GM18508 (cell line): ENCODE data around the gene MUC5B.
"Not testable (repeated sequence)": the region's sequence is repeated elsewhere in the genome, so short reads cannot be mapped to it uniquely, and the experiment has no call there.

ENCODE experiments used
- ATAC-seq: cut with Tn5 transposase; IDR thresholded peaks from one replicate; pipeline ENCODE4 v1.9.1; 2021; ENCODE audit warnings: moderate number of reproducible peaks; ENCODE audit not compliant: insufficient read depth, unreplicated experiment

The MUC5B gene, protein sequence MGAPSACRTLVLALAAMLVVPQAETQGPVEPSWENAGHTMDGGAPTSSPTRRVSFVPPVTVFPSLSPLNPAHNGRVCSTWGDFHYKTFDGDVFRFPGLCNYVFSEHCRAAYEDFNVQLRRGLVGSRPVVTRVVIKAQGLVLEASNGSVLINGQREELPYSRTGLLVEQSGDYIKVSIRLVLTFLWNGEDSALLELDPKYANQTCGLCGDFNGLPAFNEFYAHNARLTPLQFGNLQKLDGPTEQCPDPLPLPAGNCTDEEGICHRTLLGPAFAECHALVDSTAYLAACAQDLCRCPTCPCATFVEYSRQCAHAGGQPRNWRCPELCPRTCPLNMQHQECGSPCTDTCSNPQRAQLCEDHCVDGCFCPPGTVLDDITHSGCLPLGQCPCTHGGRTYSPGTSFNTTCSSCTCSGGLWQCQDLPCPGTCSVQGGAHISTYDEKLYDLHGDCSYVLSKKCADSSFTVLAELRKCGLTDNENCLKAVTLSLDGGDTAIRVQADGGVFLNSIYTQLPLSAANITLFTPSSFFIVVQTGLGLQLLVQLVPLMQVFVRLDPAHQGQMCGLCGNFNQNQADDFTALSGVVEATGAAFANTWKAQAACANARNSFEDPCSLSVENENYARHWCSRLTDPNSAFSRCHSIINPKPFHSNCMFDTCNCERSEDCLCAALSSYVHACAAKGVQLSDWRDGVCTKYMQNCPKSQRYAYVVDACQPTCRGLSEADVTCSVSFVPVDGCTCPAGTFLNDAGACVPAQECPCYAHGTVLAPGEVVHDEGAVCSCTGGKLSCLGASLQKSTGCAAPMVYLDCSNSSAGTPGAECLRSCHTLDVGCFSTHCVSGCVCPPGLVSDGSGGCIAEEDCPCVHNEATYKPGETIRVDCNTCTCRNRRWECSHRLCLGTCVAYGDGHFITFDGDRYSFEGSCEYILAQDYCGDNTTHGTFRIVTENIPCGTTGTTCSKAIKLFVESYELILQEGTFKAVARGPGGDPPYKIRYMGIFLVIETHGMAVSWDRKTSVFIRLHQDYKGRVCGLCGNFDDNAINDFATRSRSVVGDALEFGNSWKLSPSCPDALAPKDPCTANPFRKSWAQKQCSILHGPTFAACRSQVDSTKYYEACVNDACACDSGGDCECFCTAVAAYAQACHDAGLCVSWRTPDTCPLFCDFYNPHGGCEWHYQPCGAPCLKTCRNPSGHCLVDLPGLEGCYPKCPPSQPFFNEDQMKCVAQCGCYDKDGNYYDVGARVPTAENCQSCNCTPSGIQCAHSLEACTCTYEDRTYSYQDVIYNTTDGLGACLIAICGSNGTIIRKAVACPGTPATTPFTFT (N-terminal part only)

GRCh38 chr11:1222491-1223345, at the start of gene MUC5B:
TSS of gene MUC5B (plus strand) at chr11:1223066. CDS start at chr11:1223124, 58 bp downstream.
- no peak for ATAC-seq

DNA sequence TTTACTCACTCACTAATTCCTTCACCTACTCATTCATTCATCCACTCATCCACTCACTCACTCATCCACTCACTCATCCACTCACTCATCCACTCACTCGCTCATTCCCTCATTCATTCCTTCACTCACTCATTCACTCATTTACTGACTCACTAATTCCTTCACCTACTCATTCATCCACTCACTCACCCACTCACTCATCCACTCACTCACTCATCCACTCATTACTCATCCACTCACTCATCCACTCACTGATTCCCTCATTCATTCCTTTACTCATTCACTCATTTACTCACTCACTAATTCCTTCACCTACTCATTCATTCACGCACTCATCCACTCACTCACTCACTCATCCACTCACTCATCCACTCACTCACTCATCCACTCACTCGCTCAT, 49.5 kb upstream of the MUC5B start:
- not testable (repeated sequence) for ATAC-seq

DNA sequence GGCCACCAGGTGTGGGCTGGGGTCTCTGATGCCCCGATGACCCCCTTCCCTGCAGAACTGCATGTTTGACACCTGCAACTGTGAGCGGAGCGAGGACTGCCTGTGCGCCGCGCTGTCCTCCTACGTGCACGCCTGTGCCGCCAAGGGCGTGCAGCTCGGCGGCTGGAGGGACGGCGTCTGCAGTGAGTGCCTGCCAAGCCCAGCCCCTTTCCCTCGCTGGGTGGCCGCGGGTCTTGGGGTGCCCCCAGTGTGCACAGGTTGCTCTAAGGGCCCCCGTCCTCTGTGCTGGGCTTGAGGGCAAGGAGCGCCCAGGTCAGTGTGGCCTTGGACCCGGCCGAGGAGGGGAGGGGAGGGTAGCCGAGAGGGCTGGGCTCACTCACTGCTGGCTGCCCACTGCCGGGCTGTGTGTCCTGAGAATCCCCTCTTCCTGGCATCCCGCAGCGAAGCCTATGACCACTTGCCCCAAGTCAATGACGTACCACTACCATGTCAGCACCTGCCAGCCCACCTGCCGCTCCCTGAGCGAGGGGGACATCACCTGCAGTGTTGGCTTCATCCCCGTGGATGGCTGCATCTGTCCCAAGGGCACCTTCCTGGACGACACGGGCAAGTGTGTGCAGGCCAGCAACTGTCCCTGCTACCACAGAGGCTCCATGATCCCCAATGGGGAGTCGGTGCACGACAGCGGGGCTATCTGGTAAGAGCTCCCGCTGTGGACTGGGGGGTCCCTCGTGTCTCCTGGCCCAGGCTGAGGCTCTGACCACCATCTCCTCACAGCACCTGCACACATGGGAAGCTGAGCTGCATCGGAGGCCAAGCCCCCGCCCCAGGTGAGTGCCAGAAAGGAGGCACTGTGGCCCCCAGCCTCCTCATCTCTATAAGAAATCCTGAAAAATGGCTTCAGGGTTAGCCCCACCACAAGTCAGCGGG, 48.2 kb upstream of the MUC5B start:
- ATAC-seq = no peak

GRCh38 chr11:1175461-1176223, 47.2 kb upstream of the MUC5B start:
- ATAC-seq = no peak

- ATAC-seq = no peak
Measured at GRCh38 chr11:1176224-1177019, 46.4 kb upstream of the MUC5B start.

- no peak for ATAC-seq
Measured at GRCh38 chr11:1177020-1177770, 45.7 kb upstream of the MUC5B start.

DNA sequence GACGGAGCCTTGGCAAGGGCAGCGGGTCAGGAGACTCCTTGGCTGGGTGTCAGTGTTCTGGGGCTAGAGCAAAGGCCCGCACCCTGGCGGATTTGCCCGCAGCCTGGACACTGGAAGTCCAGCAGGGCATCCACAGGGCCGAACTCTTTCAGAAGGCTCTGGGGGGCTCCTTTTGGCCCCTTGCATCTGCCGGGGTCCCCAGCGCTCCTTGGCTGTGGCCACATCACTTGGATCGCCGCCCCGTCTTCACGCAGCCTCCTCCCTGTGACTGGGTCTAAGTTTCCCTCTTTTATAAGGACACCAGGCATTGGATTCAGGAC, 45.1 kb upstream of the MUC5B start:
- no peak for ATAC-seq

DNA sequence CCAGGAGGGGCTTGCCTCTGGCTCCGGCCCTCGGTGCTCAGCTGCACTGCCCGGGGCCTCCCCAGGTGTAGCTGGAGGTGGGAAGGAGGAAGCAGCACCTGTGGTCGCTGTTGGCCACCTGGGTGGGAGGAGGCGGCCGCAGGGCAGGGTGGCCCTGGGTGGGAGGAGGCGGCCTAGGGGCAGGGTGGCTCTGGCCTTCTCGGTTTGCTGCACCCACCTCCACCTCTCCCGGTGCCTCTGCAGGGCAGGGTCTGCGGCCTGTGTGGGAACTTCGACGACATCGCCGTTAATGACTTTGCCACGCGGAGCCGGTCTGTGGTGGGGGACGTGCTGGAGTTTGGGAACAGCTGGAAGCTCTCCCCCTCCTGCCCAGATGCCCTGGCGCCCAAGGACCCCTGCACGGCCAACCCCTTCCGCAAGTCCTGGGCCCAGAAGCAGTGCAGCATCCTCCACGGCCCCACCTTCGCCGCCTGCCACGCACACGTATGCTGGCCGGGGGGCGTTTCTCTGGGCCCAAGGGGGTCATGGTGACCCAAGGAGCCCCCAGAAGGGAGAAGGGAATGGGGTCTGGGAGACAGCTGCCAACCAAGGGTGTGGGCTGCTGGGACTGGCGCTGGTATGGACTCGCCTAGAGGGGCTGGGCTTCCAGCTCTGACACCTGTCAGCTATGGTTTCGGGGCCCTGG, 44.5 kb upstream of the MUC5B start:
- ATAC-seq = no peak

GRCh38 chr11:1178906-1179305, 44.0 kb upstream of the MUC5B start:
- ATAC-seq = no peak

- ATAC-seq = no peak
Measured at GRCh38 chr11:1179641-1180040, 43.2 kb upstream of the MUC5B start.

GRCh38 chr11:1180171-1180570, 42.7 kb upstream of the MUC5B start:
- no peak for ATAC-seq

- no peak for ATAC-seq
Measured at GRCh38 chr11:1180947-1181391, 41.9 kb upstream of the MUC5B start.

- ATAC-seq = no peak
Measured at GRCh38 chr11:1181420-1181819, 41.4 kb upstream of the MUC5B start.

GRCh38 chr11:1181853-1182535, 40.9 kb upstream of the MUC5B start:
- no peak for ATAC-seq

- not testable (repeated sequence) for ATAC-seq
Measured at GRCh38 chr11:1184139-1184538, 38.7 kb upstream of the MUC5B start.
